HG03432 (cell line): ENCODE measurements around the gene C8G.
A peak's percentile ranks its signal among the peaks of the same experiment; 100 is the strongest.

ENCODE experiments used
- ATAC-seq: cut with Tn5 transposase; IDR thresholded peaks from one replicate; pipeline ENCODE4 v1.9.1; 2021; ENCODE audit warnings: mild to moderate bottlenecking, moderate library complexity; ENCODE audit not compliant: unreplicated experiment

Gene C8G

GRCh38 chr9:136944519-136945332, at the start of gene C8G, which contains the start of gene FBXW5:
Gene C8G (plus strand): TSS chr9:136945243. CDS start chr9:136945321, 78 bp downstream.
Gene FBXW5 (minus strand): TSS chr9:136944738. CDS start chr9:136944083, 655 bp downstream.
- ATAC-seq = peak; percentile 70

- no peak for ATAC-seq
Measured at GRCh38 chr9:136896027-136896426, 49.0 kb upstream of the C8G start.

GRCh38 chr9:136898483-136899100, 46.5 kb upstream of the C8G start:
- no peak for ATAC-seq

- no peak for ATAC-seq
Measured at GRCh38 chr9:136899196-136899595, 45.8 kb upstream of the C8G start.

- ATAC-seq = no peak
Measured at GRCh38 chr9:136900556-136900955, 44.5 kb upstream of the C8G start.

- ATAC-seq = no peak
Measured at GRCh38 chr9:136900988-136901515, 44.0 kb upstream of the C8G start.

- peak; percentile 60 for ATAC-seq
Measured at GRCh38 chr9:136901516-136902258, 43.4 kb upstream of the C8G start.

GRCh38 chr9:136902259-136902821, 42.7 kb upstream of the C8G start:
- ATAC-seq = peak; percentile 72

- ATAC-seq = no peak
Measured at GRCh38 chr9:136903041-136903554, 41.9 kb upstream of the C8G start.

GRCh38 chr9:136906266-136906665, 38.8 kb upstream of the C8G start:
- ATAC-seq = no peak

GRCh38 chr9:136907011-136907914, 37.8 kb upstream of the C8G start:
- ATAC-seq = no peak

GRCh38 chr9:136910197-136910900, 34.7 kb upstream of the C8G start:
- ATAC-seq = no peak

GRCh38 chr9:136910901-136911245, 34.2 kb upstream of the C8G start:
- ATAC-seq = no peak

- no peak for ATAC-seq
Measured at GRCh38 chr9:136913701-136914438, 31.2 kb upstream of the C8G start.

GRCh38 chr9:136915632-136916329, 29.3 kb upstream of the C8G start:
- no peak for ATAC-seq

GRCh38 chr9:136916330-136917184, 28.5 kb upstream of the C8G start:
- no peak for ATAC-seq

- ATAC-seq = no peak
Measured at GRCh38 chr9:136917902-136918301, 27.1 kb upstream of the C8G start.
